SHP77 treated with DMSO at 0.1 percent for 48 hours (cell line): Measurements from ENCODE around the gene ZNF280A.
"Not testable (repeated sequence)": the region's sequence is repeated elsewhere in the genome, so short reads cannot be mapped to it uniquely, and the experiment has no call there.

Source experiments
- DNase-seq: peaks from one replicate; lab custom pipeline; 2025; lab: John Stamatoyannopoulos, UW

Gene ZNF280A

DNA sequence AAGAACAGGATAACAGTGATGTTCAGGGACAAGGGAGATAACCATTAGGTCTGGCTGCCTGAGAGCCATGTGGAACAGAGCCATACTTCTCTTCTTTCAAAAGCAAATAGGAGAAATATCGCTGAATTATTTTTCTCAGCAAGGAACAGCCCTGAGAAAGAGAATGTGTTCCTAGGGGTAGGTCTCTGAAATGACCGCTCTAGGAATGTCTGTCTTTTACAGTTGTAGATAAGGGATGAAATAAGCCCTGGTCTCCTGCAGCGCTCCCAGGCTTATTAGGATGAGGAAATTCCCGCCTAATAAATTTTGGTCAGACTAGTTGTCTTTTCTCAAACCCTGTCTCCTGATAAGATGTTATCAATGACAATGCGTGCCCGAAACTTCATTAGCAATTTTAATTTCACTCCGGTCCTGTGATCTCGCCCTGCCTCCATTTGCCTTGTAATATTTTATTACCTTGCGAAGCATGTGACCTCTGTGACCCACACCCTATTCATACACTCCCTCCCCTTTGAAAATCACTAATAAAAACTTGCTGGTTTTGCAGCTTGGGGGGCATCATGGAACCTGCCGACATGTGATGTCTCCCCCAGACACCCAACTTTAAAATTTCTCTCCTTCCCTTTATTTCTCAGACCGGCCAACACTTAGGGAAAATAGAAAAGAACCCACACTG lies 51.1 kb downstream of the ZNF280A start:
- DNase-seq = not testable (repeated sequence)

GRCh38 chr22:22467112-22467511 lies 53.0 kb downstream of the ZNF280A start:
- no peak for DNase-seq

- no peak for DNase-seq
Observed at GRCh38 chr22:22465782-22466181, 54.3 kb downstream of the ZNF280A start.

GRCh38 chr22:22465094-22465602 lies 54.9 kb downstream of the ZNF280A start:
- no peak for DNase-seq

- DNase-seq = no peak
Observed at GRCh38 chr22:22464541-22465054, 55.5 kb downstream of the ZNF280A start.

DNA sequence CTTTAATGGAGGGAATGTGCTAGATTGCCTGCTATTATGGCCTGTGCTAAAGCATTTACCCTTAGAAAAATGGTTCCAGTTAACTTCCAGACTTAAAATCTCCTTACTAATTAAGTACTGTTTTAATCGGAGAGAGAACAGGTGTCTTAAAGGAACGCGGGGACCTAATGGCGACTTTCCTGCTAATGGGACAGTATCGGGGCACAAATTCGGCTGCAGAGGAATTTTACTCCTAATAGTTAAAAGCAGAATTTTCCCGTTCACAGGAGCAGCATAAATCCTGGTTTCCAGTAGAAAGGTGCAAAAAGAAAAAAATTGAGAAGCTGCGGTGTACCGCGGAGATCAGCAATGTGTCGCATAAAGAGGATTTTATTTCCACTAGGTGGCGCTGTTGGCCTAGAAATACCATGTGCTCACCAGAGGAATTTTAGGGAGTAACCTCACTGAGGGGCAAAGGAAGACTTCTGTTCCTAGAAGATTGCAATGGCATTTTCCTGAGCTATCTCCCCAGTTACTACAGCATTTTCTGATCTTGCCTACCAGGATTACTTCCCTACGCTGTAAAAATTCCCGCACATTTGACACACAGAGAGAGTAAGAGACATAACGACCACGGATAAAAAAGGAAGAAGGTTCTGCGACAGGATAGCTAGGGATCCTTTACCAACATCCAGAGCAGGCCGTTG lies 56.1 kb downstream of the ZNF280A start:
- no peak for DNase-seq
